ENCODE data around the gene ELP1. TPM values are rescaled to one million over a fixed set of nuclear protein-coding genes. Genes with fewer than 3 reads are reported as not detected.

The ELP1 gene
- total and polyA plus RNA-seq, 2 donors: 23.4 to 25.1 TPM

DNA sequence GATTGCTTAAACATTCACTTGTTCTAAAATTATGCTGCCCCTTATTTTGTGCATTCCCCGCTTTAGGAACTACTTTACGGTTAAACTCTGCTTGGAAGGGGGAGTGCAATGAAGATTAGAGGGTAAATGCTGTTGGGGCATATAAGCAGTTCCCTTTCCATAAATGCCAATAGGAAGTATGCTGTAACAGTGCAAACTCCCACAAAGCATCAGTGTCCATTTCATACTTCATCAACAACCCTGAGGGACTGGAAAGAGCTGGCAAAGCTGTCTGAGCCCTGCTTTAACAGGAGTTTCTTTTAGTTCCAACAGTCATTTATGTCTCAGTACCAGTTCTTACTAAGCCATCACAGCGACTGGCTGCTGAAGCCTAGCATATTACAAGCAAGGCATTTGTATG lies 70.0 kb downstream of the ELP1 start:
- Histone ChIP-seq H3K4me1 (ENCODE audit: control insufficient read depth in 2 of 2, insufficient read depth in 2 of 2, low read length in 2 of 2) (no peaks in the 10 kb centered on the region), H3K4me3 (ENCODE audit: low read length in 2 of 2) (no peak overlapping the region), H3K36me3 (ENCODE audit: control insufficient read depth in 2 of 2, insufficient read depth in 2 of 2, low read length in 1 of 2) (peaks cover 0 to 3% of the 10 kb centered on the region in 2 donors), H3K27ac (ENCODE audit: low read depth in 1 of 2, low read length in 1 of 2) (no peak overlapping the region), H3K27me3 (ENCODE audit: control insufficient read depth in 2 of 2, insufficient read depth in 1 of 2, low read length in 1 of 2) (no peaks in the 10 kb centered on the region), H3K9me3 (ENCODE audit: control insufficient read depth in 2 of 2, insufficient read depth in 1 of 2, low read length in 1 of 2) (no peaks in the 10 kb centered on the region)
- no peak for DNase-seq (ENCODE audit: low read depth in 6 of 9, low spot score in 9 of 9)
- 97% methylated on average over 3 of the region's 3 CpGs for WGBS

DNA sequence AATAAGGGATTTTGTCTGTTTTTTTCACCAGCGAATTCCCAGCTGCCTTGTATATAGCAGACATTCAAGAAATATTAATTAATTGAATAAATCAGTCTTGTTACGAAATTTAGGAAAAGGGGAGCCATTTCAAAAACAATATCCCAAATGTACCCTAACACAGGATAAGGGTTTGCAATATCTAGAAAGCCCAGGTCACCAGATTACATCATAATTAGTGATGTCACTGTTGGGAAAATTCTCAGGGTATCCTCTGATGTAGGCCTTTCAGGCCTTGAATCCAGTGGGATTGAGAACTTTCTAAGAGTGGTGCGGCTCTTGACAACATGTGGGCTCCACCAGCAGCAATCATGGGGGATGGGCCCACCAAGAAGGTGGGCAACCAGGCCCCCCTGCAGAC lies 71.9 kb downstream of the ELP1 start, which contains the start of gene ACTL7A:
Gene ACTL7A, plus strand, starts transcription at position 270 of the 400 bp plus-strand sequence. Its CDS starts 57 bp downstream, at position 327.
- DNase-seq (ENCODE audit: low read depth in 6 of 9, low spot score in 9 of 9): no peak
- Histone ChIP-seq H3K4me3 (ENCODE audit: low read length in 2 of 2) (no peak within 1 kb of the TSS), H3K9me3 (ENCODE audit: control insufficient read depth in 2 of 2, insufficient read depth in 1 of 2, low read length in 1 of 2) (no peaks in the 10 kb centered on the region), H3K36me3 (ENCODE audit: control insufficient read depth in 2 of 2, insufficient read depth in 2 of 2, low read length in 1 of 2) (no peaks in the 10 kb centered on the region), H3K4me1 (ENCODE audit: control insufficient read depth in 2 of 2, insufficient read depth in 2 of 2, low read length in 2 of 2) (no peaks in the 10 kb centered on the region), H3K27me3 (ENCODE audit: control insufficient read depth in 2 of 2, insufficient read depth in 1 of 2, low read length in 1 of 2) (no peaks in the 10 kb centered on the region), H3K27ac (ENCODE audit: low read depth in 1 of 2, low read length in 1 of 2) (no peak within 1 kb of the TSS)
- 97% methylated on average over 3 of the region's 3 CpGs for WGBS

DNA sequence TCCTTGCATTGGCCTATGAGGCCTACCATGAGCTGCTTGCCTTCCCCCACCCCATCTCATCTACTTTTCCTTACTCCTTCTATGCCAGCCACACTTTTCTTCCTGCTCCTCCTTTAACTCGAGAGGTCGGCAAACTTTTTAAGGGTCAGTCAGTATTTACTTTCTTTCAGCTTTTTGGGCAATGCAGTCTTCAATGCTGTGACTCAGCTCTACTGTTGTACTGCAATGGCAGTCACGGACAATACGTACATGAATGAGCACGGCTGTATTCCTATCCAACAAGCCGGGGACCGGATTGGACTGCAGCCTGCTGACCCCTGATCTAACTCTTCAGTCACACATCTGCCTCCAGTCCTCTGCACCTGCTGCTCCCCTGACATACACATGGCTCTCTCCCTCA lies 72.5 kb downstream of the ELP1 start:
- no peaks in the 10 kb centered on the region for H3K4me1 ChIP-seq (ENCODE audit: control insufficient read depth in 2 of 2, insufficient read depth in 2 of 2, low read length in 2 of 2)
- DNase-seq (ENCODE audit: low read depth in 6 of 9, low spot score in 9 of 9): no peak
- 77% methylated on average over 7 of the region's 7 CpGs for WGBS
- H3K9me3 ChIP-seq (ENCODE audit: control insufficient read depth in 2 of 2, insufficient read depth in 1 of 2, low read length in 1 of 2): no peaks in the 10 kb centered on the region
- H3K4me3 ChIP-seq (ENCODE audit: low read length in 2 of 2): no peak overlapping the region
- H3K36me3 ChIP-seq (ENCODE audit: control insufficient read depth in 2 of 2, insufficient read depth in 2 of 2, low read length in 1 of 2): no peaks in the 10 kb centered on the region
- H3K27ac ChIP-seq (ENCODE audit: low read depth in 1 of 2, low read length in 1 of 2): no peak overlapping the region
- no peaks in the 10 kb centered on the region for H3K27me3 ChIP-seq (ENCODE audit: control insufficient read depth in 2 of 2, insufficient read depth in 1 of 2, low read length in 1 of 2)

DNA sequence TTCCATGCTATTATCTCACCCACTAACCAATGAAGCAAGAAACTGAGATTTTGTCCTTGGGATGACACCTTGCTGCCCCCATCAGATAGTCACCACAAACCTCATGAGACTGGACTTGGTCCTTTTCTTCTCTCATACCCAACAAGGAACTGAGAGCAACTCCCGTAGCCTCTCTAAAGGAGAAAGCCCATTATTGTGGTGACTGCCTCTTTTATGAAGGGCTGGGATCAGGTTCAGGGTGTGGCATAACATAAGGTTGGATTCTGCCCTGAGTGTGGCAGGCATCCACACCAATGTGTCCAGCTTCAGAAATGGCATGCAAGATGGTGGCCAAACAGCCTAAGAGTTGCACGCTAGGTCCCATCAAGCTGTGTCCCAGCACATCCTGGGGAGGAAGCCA lies 73.2 kb downstream of the ELP1 start:
- WGBS: 94% methylated on average over 2 of the region's 2 CpGs
- Histone ChIP-seq H3K27ac (ENCODE audit: low read depth in 1 of 2, low read length in 1 of 2) (no peak overlapping the region), H3K4me3 (ENCODE audit: low read length in 2 of 2) (no peak overlapping the region), H3K36me3 (ENCODE audit: control insufficient read depth in 2 of 2, insufficient read depth in 2 of 2, low read length in 1 of 2) (no peaks in the 10 kb centered on the region), H3K4me1 (ENCODE audit: control insufficient read depth in 2 of 2, insufficient read depth in 2 of 2, low read length in 2 of 2) (no peaks in the 10 kb centered on the region), H3K9me3 (ENCODE audit: control insufficient read depth in 2 of 2, insufficient read depth in 1 of 2, low read length in 1 of 2) (no peaks in the 10 kb centered on the region), H3K27me3 (ENCODE audit: control insufficient read depth in 2 of 2, insufficient read depth in 1 of 2, low read length in 1 of 2) (no peaks in the 10 kb centered on the region)
- no peak for DNase-seq (ENCODE audit: low read depth in 6 of 9, low spot score in 9 of 9)

DNA sequence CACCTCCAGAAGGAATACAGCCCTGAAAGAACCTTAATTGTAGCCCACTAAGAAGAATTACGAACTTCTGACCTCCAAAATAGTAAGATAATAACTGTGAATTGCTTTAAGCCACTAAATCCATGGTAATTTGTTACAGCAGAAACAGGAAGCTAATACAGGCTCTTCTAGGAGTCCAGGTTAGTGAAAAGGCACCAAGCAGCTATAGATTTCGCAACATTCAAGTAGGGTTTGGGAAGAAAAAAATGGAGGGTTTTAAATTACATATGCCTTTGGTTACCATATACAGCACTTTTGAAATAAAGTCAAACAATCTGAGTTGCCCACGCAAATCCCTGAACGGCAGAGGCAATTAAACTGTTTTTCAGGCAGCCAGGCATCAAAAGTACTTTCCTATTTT lies 73.6 kb downstream of the ELP1 start:
- Histone ChIP-seq H3K4me3 (ENCODE audit: low read length in 2 of 2) (no peak overlapping the region), H3K4me1 (ENCODE audit: control insufficient read depth in 2 of 2, insufficient read depth in 2 of 2, low read length in 2 of 2) (no peaks in the 10 kb centered on the region), H3K9me3 (ENCODE audit: control insufficient read depth in 2 of 2, insufficient read depth in 1 of 2, low read length in 1 of 2) (no peaks in the 10 kb centered on the region), H3K36me3 (ENCODE audit: control insufficient read depth in 2 of 2, insufficient read depth in 2 of 2, low read length in 1 of 2) (no peaks in the 10 kb centered on the region), H3K27ac (ENCODE audit: low read depth in 1 of 2, low read length in 1 of 2) (no peak overlapping the region), H3K27me3 (ENCODE audit: control insufficient read depth in 2 of 2, insufficient read depth in 1 of 2, low read length in 1 of 2) (no peaks in the 10 kb centered on the region)
- 92% methylated on average over 4 of the region's 4 CpGs for WGBS
- DNase-seq (ENCODE audit: low read depth in 6 of 9, low spot score in 9 of 9): no peak

DNA sequence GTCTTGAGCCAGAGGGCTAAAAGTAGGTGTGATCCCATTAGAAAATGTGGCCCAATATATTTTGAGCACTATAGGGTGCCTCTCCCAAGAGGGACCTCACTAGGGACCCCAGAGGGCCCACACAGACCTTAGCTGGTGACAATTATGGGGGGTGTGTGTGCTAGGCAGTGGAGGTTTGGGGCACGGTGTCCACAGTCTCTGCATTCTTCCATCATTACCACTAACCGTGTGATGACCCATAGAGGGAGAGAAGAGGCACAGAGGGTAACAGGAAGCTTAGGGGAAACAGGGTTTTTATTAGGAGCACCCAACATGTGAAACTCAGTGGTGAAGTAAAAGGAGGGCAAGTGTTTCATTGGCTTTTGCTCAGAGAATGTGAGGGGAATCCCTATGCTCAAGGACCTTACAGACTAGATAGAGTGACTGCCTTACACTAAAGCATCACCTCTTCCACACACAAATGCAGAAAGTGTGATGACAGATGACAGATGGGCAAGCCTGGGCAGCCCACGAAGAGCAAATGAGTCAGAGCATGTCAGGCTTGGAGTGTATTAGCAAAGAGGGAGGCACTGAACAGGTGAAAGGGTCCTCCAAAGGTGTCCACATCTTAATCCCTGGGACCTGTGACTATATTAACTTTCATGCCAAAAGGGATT lies 74.3 kb downstream of the ELP1 start:
- Histone ChIP-seq H3K4me3 (ENCODE audit: low read length in 2 of 2) (no peak overlapping the region), H3K36me3 (ENCODE audit: control insufficient read depth in 2 of 2, insufficient read depth in 2 of 2, low read length in 1 of 2) (no peaks in the 10 kb centered on the region), H3K9me3 (ENCODE audit: control insufficient read depth in 2 of 2, insufficient read depth in 1 of 2, low read length in 1 of 2) (no peaks in the 10 kb centered on the region), H3K27ac (ENCODE audit: low read depth in 1 of 2, low read length in 1 of 2) (no peak overlapping the region), H3K27me3 (ENCODE audit: control insufficient read depth in 2 of 2, insufficient read depth in 1 of 2, low read length in 1 of 2) (no peaks in the 10 kb centered on the region), H3K4me1 (ENCODE audit: control insufficient read depth in 2 of 2, insufficient read depth in 2 of 2, low read length in 2 of 2) (no peaks in the 10 kb centered on the region)
- 90% methylated on average over 3 of the region's 3 CpGs for WGBS
- DNase-seq (ENCODE audit: low read depth in 6 of 9, low spot score in 9 of 9): no peak

DNA sequence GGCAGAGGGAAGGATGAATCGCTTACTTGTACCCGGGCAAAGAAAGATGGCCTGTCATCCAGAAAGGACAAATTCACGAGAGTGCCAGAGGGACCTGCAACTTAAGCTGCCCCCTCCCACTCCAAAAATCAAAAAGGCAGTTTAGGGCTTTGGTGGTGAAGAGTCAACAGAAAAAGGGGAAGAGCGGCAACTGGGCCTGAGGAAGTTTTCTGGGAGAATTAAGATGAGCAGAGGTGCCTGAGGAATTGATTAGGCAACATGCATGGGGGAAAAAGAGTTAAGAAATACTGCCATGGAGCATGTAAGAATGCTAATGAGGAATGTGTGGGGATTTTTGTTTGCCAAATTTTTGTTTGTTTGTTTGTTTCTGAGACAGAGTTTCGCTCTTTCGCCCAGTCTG lies 76.4 kb downstream of the ELP1 start:
- H3K36me3 ChIP-seq (ENCODE audit: control insufficient read depth in 2 of 2, insufficient read depth in 2 of 2, low read length in 1 of 2): no peaks in the 10 kb centered on the region
- no peaks in the 10 kb centered on the region for H3K4me1 ChIP-seq (ENCODE audit: control insufficient read depth in 2 of 2, insufficient read depth in 2 of 2, low read length in 2 of 2)
- no peak overlapping the region for H3K27ac ChIP-seq (ENCODE audit: low read depth in 1 of 2, low read length in 1 of 2)
- H3K4me3 ChIP-seq (ENCODE audit: low read length in 2 of 2): no peak overlapping the region
- no peaks in the 10 kb centered on the region for H3K27me3 ChIP-seq (ENCODE audit: control insufficient read depth in 2 of 2, insufficient read depth in 1 of 2, low read length in 1 of 2)
- WGBS: 95% methylated on average over 6 of the region's 6 CpGs
- no peak for DNase-seq (ENCODE audit: low read depth in 6 of 9, low spot score in 9 of 9)
- no peaks in the 10 kb centered on the region for H3K9me3 ChIP-seq (ENCODE audit: control insufficient read depth in 2 of 2, insufficient read depth in 1 of 2, low read length in 1 of 2)

DNA sequence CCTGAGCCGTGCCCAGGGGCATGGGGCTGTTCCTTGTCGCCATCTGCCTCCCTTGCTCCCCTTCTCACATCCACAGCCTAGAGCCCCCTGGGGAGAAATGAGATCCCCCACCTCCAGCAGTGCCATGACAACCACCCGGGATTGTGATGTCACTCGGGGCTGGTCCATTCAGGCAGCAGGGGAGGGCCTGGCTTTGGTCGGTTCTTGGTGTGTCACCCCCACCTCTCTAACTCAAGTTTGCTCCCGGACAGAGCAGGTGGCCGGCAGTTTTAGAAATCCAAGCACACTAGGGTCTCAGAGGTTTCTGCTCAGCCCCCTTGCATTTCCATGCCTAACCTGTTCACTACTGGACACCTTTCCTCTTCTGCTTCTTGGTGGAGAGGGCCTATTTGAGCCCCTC lies 78.0 kb downstream of the ELP1 start, which contains the start of gene ACTL7B:
Gene ACTL7B, minus strand, starts transcription at position 99 of the 400 bp plus-strand sequence. Its CDS starts 56 bp downstream, at position 43.
- H3K27ac ChIP-seq (ENCODE audit: low read depth in 1 of 2, low read length in 1 of 2): no peak within 1 kb of the TSS
- H3K27me3 ChIP-seq (ENCODE audit: control insufficient read depth in 2 of 2, insufficient read depth in 1 of 2, low read length in 1 of 2): no peaks in the 10 kb centered on the region
- no peak within 1 kb of the TSS for H3K4me3 ChIP-seq (ENCODE audit: low read length in 2 of 2)
- H3K36me3 ChIP-seq (ENCODE audit: control insufficient read depth in 2 of 2, insufficient read depth in 2 of 2, low read length in 1 of 2): no peaks in the 10 kb centered on the region
- no peaks in the 10 kb centered on the region for H3K9me3 ChIP-seq (ENCODE audit: control insufficient read depth in 2 of 2, insufficient read depth in 1 of 2, low read length in 1 of 2)
- no peaks in the 10 kb centered on the region for H3K4me1 ChIP-seq (ENCODE audit: control insufficient read depth in 2 of 2, insufficient read depth in 2 of 2, low read length in 2 of 2)
- 91% methylated on average over 7 of the region's 7 CpGs for WGBS
- no peak for DNase-seq (ENCODE audit: low read depth in 6 of 9, low spot score in 9 of 9)

DNA sequence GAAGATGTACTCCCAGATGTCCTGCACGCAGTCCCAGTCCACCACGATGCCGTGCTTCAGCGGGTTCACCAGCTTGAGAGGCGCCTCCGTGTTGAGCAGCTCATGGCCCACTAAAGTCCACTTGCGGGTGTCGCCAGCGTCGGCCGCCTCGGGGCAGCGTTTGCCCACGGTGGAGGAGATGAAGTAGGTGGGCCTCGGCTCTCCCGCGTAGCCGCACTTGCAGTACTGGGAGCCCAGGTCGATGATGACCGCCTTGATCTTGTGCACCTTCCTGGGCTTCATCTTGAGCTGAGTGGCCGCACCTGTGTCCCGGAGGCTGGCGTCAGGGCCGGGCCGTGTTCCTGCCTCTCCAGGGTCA lies 78.4 kb downstream of the ELP1 start:
- Histone ChIP-seq H3K27ac (ENCODE audit: low read depth in 1 of 2, low read length in 1 of 2) (no peak overlapping the region), H3K36me3 (ENCODE audit: control insufficient read depth in 2 of 2, insufficient read depth in 2 of 2, low read length in 1 of 2) (no peaks in the 10 kb centered on the region), H3K27me3 (ENCODE audit: control insufficient read depth in 2 of 2, insufficient read depth in 1 of 2, low read length in 1 of 2) (no peaks in the 10 kb centered on the region), H3K9me3 (ENCODE audit: control insufficient read depth in 2 of 2, insufficient read depth in 1 of 2, low read length in 1 of 2) (no peaks in the 10 kb centered on the region), H3K4me3 (ENCODE audit: low read length in 2 of 2) (no peak overlapping the region), H3K4me1 (ENCODE audit: control insufficient read depth in 2 of 2, insufficient read depth in 2 of 2, low read length in 2 of 2) (no peaks in the 10 kb centered on the region)
- 99% methylated on average over 25 of the region's 25 CpGs for WGBS
- no peak for DNase-seq (ENCODE audit: low read depth in 6 of 9, low spot score in 9 of 9)

Measured in thymus (tissue), 11 donors.